ACHN (cell line): ENCODE measurements around the gene IL36B.
A peak's percentile ranks its signal among the peaks of the same experiment; 100 is the strongest.

Experiments
- DNase-seq: peaks from one replicate; pipeline ENCODE4 v3.0.0-alpha.2; 2015
- in situ Hi-C: cut with HindIII; loops from 2 replicates; pipeline ENCODE4 v1.10.0; 2017; ENCODE audit warnings: low sequenced_read_pairs, low pct_ligation_motif_present, low pct_unique_long_range_greater_than_20kb

IL36B gene

DNA sequence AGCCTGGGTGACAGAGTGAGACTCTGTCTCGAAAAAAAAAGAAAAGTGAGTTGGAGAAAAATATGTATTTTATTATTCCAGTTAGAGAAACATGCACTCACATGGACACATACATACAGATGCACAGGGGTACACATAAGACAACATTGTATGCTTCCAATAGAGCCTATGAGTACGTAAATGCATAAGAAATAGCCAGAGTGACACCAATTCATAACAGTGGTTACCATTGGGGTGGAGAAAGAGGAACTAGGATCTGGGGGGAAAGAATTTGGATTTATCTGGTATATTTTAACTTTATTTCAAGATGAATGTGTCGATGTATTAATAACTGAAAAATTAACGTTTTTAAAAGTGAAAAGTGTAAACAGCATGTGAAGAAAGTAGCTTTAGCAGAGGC is 31.4 kb downstream of the IL36B start:
- in situ Hi-C loops: no loop called here
- no peak for DNase-seq

DNA sequence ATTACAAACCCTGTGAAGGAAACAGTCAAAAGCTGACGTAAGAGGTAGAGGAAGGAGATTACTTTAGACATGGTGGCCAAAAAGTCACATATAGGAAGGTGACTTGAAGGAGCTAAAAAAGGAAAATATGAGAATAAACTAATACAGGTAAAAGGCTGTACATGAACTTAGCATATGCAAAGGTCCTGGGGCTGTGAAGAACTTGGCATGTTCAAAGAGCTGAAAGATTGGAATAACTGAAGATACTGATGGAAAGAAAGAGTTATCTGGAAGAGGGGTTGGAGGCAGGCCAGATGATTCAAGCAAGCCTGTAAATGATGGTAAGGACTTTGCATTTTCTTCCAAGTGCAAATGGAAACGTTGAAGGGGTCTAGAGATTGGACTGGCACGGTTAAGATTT is 34.2 kb downstream of the IL36B start:
- no peak for DNase-seq
- in situ Hi-C loops: no loop called here

DNA sequence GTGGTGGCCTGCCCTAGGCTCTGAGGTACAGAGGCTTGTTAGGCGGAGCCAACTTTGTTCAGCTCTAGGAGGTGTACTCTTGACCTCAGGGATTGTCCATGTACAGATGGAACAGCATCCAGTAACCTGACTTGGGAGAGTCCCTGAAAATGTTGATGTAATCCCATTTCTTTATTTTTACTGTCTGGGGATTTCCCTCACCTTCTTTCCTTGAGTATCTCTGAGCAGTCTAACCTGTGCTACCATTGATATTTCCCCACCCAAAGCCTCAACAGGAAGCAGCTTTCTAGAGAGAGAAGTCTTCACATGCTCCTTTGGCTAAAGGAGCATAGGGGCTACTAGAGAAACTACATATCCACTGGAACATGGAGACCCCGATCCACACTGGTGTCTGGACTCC is 37.0 kb downstream of the IL36B start:
- in situ Hi-C loops: no loop called here
- DNase-seq: no peak

DNA sequence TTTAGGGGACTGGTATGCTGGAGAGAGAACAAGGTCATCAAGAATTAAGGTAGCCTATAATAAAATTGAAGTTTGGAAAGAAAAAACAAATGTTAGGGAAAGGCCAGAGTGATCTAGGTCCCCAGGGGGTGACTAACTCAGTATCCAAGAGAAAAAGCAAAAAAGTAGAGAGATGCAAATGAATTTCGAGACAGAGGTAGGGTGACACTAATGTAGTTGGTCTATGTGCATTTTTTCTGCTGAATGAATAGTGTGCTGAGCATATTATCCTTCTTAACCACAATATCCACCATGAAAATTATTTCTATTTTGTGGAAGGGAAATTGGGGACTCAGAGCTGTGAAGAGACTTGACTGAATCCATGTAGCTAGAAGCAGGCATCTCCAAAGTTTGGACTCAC is 37.6 kb downstream of the IL36B start:
- no peak for DNase-seq
- in situ Hi-C loops: no loop called here

DNA sequence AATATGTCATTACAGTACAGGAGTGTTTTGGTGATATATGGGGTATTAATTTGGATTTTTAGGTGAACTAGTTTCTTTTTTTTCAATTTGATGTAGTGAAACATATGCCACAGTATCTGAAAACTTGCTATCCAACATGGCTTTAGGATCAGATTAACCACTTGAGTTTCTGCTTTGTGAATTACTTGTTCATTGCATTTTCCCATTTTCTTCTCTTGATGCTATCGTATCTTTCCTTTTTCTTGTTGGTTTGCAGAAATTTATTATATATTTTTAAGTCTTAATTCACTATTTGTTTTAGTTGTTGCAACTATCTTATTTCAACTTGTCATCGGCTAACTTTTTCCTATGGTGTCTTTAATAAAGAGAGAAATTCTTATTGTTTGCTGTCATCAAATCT is 38.6 kb downstream of the IL36B start:
- no peak for DNase-seq
- in situ Hi-C loops: no loop called here

DNA sequence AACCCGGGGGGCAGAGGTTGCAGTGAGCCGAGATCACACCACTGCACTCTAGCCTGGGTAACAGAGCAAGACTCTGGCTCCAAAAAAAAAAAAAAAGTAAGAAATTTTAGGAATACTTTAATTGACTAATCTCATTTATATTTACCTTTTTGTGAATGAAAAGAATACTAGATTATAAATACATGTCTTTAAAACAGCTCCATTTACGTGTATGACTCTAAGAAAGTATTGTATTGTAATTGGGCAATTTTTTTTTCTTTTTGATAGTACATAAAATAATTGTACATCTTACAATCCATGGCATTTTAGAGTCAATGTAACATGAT is 39.4 kb downstream of the IL36B start:
- in situ Hi-C loops: no loop called here
- no peak for DNase-seq

DNA sequence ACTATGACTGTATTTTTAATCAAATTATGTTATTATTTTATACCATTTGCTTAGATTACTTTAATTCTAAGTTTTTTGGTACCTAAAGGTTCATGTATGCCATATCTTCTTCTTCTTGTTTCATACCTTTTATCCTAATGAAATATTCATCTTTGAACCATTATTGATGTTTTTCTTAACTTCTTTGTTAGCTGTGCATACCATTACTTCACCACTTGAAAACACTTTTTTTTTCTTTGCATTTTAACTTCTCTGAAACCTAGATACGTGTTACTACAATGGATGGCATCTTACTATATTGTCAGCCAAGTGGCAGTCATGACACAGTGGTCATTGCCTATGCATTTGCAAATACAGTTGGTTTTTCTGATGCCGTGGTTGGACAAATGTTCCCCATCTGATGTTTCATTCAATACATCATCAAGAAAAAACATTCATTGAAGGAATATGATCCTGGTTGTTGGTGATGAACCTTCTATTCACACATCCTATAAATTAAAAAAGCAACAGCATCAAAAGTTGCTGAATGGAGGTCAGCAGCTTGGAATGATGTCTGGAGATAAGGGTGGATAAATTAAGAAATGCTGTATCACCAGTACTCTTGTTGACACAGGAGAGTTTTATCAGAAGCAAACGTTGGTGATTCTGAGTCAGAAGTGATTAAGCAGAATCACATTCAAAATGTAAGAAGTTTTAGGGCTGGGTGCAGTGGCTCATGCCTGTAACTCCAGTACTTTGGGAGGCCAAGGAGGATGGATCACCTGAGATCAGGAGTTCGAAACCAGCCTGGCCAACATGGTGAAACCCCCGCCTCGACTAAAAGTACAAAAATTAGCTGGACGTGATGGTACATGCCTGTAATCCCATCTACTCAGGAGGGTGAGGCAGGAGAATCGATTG is 40.0 kb downstream of the IL36B start:
- in situ Hi-C loops: no loop called here
- no peak for DNase-seq

DNA sequence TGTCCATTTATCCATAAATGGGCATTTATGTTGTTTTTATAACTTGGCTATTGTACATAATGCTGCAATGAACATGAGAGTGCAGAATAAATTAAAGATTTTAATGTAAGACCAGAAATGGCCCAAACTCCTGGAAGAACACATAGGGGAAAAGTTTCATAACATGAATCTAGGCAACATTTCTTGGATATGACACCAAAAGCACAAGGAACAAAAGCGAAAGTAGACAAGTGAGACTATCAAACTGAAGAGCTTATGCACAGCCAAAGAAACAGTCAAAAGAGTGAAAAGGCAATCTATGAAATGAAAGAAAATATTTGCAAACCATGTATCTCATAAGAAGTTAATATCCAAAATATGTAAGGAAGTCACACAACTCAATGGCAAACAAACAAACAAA is 41.6 kb downstream of the IL36B start:
- DNase-seq: no peak
- in situ Hi-C loops: no loop called here

DNA sequence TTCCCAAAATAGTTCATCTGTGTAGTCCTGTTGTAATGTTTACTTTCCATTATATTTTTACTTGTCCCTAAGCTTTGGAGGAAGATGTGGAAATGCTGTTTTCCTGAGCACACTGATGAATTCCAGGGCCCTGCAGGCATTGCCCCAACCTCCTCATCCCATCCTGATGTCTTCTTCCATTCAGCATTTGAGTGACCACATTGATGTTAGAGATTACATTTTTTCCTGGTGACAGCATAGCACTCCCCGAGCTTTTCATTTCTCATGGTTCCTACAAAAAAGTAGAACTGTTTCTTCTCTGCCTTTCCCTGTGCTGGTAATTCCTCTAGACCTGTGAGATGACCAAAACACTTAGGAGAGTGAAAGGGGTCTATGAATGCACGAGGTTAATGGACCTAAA is 42.6 kb downstream of the IL36B start:
- in situ Hi-C loops: no loop called here
- no peak for DNase-seq

DNA sequence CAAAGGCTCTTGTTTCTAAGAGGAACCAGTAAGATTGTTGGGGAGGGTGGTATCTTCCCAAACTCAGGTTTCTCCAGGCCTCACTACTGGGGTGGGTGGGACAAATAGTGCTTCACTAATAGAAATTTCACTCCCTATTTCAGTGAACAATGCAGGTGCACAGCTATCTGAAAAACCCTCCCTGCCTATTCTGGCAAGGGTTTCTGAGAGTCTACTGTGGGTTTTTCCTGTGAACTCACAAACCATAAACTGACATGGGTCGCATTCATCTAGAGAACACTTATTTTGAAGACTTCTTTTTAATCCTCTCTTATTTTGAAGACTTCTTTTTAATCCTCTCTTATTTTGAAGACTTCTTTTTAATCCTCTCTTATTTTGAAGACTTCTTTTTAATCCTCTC is 43.0 kb downstream of the IL36B start:
- DNase-seq: no peak
- in situ Hi-C loops: no loop called here

DNA sequence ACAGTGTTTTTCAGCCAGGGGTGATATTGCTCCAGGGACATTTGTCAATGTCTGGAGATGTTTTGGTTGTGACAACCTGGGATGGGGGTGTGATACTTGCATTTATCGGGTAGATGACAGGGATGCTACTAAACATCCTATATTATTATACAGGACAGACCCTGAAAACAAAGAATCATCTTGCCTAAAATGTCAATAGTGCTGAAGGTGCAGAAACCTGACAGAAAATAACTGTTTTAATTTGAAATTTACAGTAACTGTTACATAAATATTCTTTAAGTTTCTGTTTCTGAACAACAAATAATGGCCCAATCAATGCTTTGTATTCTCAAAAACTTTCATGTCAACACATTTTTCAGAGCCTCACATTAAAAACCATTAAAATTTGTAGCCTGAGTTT is 45.4 kb downstream of the IL36B start:
- in situ Hi-C loops: no loop called here
- DNase-seq: no peak

DNA sequence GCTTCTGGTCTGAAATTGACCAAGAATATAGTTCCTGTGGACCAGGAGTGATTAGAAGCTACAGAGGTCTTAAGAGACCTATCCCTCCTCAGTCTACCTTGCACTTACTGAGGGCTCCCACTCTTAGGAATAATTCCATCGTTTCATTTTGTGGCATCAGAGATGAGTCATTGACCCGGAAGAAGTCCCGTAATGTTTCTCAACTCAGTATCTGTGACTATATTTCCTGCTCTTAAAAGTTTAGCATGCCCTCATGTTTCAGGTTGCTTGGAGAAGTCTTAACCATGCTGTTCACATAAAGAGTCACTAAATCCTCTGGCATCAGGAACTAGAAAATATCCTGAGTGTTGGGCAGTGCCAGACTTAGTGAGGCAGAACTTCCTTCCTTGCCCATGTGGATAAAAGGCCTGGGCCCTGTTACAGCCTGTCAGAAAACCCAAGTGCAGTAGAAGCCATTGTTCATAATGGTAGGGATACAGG is 47.6 kb downstream of the IL36B start, which contains the start of gene IL36A:
IL36A (plus strand) TSS at position 430 of the 480 bp plus-strand sequence. CDS start 413 bp downstream, outside the sequence.
- DNase-seq: no peak
- in situ Hi-C loops: no loop called here

DNA sequence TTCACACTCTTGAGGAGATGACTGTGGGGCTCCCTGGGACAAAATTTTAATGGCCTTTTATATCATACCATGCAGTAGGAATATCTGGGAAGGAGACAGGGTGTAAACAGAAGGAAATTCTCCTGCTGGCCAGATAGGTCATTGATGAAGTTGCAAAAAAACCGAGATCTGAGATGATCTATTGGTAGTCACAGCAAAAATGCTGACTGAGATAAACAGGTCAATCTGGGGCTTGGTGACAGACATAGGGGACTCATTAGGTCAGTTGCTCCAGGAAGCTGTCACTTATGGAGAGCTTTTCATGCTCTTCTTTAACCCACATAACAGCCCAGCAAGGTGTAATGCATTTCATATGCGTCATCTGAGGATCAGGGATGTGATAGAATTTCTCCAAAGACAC is 50.0 kb downstream of the IL36B start:
- DNase-seq: no peak
- in situ Hi-C loops: no loop called here

DNA sequence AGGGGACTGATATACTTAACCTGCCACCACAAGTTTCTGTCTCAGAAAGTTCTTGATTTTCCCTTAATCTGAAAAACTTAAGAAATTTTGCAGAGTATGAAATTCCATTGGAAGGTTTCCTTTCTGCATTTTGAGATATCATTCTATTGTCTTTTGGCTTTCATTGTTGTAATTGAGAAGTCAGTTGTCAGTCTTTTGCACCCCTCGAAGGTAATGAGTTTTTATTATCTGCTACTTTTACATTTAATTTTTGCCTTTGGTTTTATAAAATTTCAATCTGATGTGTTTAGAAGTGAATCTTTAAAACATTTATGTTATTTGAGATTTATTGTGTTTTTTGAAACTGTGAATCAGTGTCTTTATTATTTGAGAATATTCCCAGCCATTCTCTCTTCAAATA is 52.2 kb downstream of the IL36B start:
- in situ Hi-C loops: no loop called here
- peak; percentile 9 for DNase-seq

DNA sequence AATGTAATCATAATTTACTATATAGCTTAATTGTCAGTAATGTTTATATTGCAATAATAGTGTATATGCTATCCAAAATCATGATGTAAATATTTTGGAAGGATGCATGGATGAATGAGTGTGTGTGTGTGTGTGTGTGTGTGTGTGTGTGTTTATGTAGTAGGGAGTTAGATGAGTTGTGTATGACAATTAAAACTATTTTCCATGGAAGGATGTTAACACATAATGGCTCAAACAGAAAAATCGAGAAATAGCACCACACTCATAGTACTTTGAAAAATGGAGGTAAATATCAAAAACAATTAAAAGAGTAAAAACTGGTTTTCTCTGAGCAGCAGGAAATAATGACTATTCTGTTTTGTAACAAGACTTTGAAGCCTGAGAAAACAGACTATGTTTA is 55.5 kb downstream of the IL36B start:
- in situ Hi-C loops: no loop called here

DNA sequence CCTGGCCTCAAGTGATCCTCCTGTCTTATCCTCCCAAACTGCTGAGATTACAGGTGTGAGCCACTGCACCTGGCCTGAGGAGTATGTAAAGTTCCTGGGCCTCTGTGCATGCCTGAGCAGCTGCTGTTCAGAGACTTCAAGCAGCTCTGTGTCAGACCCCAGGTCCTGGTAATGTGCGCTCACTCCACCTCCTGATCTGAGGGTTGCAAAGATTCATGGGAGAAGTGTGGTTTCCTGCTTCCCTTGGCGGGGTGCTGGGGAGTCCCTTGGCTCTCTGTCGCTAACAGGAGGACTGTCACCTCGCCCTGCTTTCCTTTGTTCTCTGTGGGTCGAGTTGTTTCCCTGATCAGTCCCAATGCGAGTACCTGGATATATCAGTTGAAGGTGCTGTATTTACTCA is 56.0 kb downstream of the IL36B start:
- in situ Hi-C loops: no loop called here
- DNase-seq: no peak

More for the DNA sequence above, 55.5 kb downstream of the IL36B start:
- DNase-seq: no peak

DNA sequence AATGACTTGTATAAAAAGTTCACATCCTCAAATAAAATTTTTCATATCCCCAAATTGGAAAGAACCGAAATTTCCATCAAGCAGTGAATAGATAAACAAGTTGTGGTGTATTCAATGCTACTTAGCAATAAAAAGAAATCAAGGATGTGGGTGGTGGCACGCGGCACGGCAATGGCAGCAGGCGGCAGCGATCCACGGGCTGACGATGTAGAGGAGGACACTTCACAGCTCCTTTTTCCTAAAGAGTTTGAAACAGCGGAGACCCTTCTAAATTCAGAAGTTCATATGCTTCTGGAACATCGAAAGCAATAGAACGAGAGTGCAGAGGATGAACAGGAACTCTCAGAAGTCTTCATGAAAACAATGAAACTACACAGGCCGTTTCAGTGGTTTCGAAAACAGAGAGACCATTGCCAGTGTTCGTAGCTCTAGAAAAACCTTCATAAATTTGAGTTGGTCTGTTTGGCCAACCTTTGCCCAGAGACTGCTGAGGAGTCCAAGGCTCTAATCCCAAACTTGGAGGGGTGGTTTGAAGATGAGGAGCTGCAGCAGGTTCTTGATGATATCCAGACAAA is 57.2 kb downstream of the IL36B start:
- no peak for DNase-seq
- in situ Hi-C loops: no loop called here

DNA sequence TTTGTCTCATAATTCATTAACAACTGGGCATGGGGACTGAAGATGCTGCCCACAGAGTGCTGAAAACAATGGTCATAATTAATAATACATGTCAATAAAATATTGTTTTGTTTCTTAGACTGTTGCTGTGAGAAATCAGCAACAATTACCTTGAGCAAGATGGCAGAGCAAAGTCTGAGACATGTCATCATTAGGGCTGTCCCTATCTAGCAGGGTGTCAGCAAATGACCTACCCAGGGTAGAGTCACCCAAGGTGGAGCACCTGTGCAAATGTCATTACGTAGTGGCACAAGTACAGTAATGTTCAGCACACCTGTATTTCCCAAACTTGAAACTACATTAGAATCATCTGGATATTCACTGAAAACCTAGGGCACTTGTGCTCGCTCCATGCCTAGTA is 58.0 kb downstream of the IL36B start:
- no peak for DNase-seq
- in situ Hi-C loops: no loop called here

DNA sequence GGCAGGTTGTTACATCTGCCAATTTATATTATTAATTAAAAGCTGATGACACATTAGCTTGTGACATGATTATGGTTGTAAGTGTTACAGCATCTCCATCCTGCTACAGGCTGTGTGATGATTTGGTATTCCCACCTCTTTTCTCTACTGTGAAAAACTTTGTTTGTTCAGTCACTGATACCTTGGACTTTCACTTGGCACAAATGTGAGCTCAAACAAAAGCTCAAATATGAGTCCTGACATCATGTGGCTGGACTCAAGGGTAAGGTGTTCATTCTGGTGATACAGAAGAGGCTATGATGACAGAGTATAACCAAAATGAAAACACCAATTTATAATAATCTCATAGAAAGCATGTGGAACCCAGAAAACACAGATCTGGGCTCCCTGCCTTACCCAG is 58.8 kb downstream of the IL36B start:
- in situ Hi-C loops: no loop called here
- no peak for DNase-seq

DNA sequence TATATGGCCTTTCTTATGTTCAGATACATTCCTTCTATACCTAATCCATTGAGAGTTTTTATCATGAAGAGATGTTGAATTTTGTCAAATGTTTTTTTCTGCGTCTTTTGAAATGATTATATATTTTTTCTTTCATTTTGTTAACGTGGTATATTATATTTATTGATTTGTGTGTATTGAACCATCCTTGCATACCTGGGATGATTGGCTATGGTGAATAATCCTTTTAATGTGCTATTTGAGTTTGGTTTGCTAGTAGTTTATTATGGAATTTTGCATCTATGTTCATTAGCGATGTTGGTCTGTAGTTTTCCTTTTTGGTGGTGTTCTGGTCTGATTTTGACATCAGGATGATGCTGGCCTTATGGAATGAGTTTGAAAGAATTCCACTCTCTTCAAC is 63.1 kb downstream of the IL36B start:
- no peak for DNase-seq
- in situ Hi-C loops: no loop called here
